HUES6 (cell line): ENCODE results near the gene CARMIL1.

Experiments used
- H3K27ac ChIP-seq: 2 replicates; pipeline ENCODE4 v1.7.0; 2013; ENCODE audit warnings: low read depth, mild to moderate bottlenecking, low read length, inconsistent platforms
- H3K27me3 ChIP-seq: 2 replicates; pipeline ENCODE4 v1.6.1; 2013; ENCODE audit warnings: low read length; ENCODE audit not compliant: control insufficient read depth, insufficient read depth
- H3K36me3 ChIP-seq: 2 replicates; pipeline ENCODE4 v1.6.1; 2013; ENCODE audit warnings: low read length; ENCODE audit not compliant: control insufficient read depth, insufficient read depth
- H3K4me1 ChIP-seq: 2 replicates; pipeline ENCODE4 v1.6.1; 2013; ENCODE audit warnings: low read length; ENCODE audit not compliant: control insufficient read depth, insufficient read depth
- H3K4me3 ChIP-seq: 2 replicates; pipeline ENCODE4 v1.5.1; 2013; ENCODE audit warnings: low read depth, low read length
- H3K9ac ChIP-seq: one replicate; pipeline ENCODE4 v1.6.1; 2013; ENCODE audit warnings: mild to moderate bottlenecking, low read length
- H3K9me3 ChIP-seq: 2 replicates; pipeline ENCODE4 v1.6.1; 2013; ENCODE audit warnings: low read depth, low read length; ENCODE audit not compliant: control insufficient read depth, insufficient read depth

The CARMIL1 gene

DNA sequence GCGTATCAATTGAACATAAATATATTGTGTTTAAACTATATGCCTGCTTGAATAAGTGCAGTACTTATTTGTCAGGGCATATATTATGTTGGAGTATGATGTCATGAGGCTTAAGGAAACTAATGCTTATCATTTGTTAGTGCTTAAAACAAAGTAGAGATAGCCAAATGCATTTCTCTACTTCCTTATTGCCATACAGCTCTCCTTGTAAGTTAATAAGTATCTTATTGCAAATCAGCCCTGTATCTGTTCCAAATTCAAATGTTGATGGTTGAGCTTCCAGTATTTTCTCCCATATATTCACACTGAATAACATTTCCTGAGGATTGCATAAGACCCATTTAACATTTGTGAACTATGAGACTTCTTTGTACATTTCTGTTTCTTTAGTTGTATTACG lies 57.8 kb downstream of the CARMIL1 start:
- Histone ChIP-seq H3K27ac (no peak overlapping the region), H3K36me3 (no peaks in the 10 kb centered on the region), H3K27me3 (no peaks in the 10 kb centered on the region), H3K4me1 (peaks cover 62% of the 10 kb centered on the region), H3K9ac (no peak overlapping the region), H3K9me3 (no peaks in the 10 kb centered on the region), H3K4me3 (no peak overlapping the region)

DNA sequence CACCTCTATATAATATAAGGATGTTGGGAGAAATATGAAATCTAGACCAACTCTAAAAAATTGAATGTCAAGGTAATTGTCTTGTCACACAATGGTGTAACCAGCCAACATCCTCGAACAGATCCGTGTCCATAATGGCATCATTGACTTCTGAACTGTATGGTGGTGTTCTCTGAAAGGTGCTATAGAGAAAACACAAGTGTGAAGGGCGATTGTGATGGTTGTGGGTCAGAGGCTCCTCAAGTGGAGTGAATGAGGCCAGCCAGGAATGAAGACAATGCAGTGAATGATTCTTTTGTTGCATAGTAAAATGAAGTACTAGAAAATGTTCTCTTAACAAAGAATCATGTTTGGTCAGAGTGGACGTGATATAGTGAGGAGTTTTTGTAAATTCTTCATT lies 58.3 kb downstream of the CARMIL1 start:
- no peak overlapping the region for H3K27ac ChIP-seq
- no peaks in the 10 kb centered on the region for H3K27me3 ChIP-seq
- no peaks in the 10 kb centered on the region for H3K36me3 ChIP-seq
- H3K9me3 ChIP-seq, result no peaks in the 10 kb centered on the region
- peaks cover 62% of the 10 kb centered on the region for H3K4me1 ChIP-seq
- H3K9ac ChIP-seq, result no peak overlapping the region
- H3K4me3 ChIP-seq, result no peak overlapping the region

GRCh38 chr6:25340431-25341202 lies 61.4 kb downstream of the CARMIL1 start:
- no peaks in the 10 kb centered on the region for H3K9me3 ChIP-seq
- no peaks in the 10 kb centered on the region for H3K27me3 ChIP-seq
- H3K9ac ChIP-seq, result no peak overlapping the region
- no peak overlapping the region for H3K27ac ChIP-seq
- H3K36me3 ChIP-seq, result no peaks in the 10 kb centered on the region
- H3K4me3 ChIP-seq, result no peak overlapping the region; the same call in 1 of the 2 replicates
- H3K4me1 ChIP-seq, result peaks cover 33% of the 10 kb centered on the region

- peaks cover 31% of the 10 kb centered on the region for H3K4me1 ChIP-seq
- no peaks in the 10 kb centered on the region for H3K36me3 ChIP-seq
- H3K9me3 ChIP-seq, result no peaks in the 10 kb centered on the region
- no peak overlapping the region; the same call in 1 of the 2 replicates for H3K4me3 ChIP-seq
- H3K27ac ChIP-seq, result no peak overlapping the region
- no peaks in the 10 kb centered on the region for H3K27me3 ChIP-seq
- no peak overlapping the region for H3K9ac ChIP-seq
Measured at GRCh38 chr6:25341203-25341552, 62.0 kb downstream of the CARMIL1 start.

DNA sequence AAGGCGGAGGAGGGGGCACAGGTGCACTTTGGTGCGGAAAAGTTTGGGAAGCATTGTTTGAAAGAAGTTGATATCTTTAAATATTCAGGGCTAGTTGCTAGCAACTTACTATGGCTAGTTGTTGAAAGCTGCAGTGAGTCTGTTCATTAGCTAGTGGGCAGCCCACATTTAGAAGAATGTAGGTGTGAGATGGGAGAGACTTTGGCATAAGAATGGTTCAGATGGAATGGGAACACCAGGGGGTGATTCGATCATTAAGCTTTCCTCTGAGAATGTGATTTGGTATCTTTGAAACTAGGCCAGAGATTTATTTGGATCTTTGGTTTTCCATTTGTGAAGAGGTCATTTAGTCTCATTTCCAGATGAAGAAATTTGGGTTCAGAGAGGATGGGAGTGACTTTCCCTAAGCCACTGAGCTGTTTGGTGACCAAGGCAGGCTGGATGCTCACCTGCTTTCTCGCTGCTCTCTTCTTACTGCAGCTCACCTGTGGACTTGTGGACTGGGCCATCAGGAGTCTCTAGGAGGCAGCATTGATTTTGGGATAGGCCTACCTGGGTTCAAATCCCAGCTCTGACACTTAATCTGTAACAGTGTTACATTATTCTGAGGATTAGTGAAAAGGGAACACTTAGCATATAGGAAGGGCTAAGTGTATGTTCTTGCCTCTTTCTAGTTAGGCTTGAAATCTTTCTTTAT lies 62.9 kb downstream of the CARMIL1 start:
- H3K27ac ChIP-seq, result peak overlapping the region; percentile 68; the same call in 1 of the 2 replicates
- no peak overlapping the region for H3K9ac ChIP-seq
- H3K4me1 ChIP-seq, result peaks cover 34% of the 10 kb centered on the region
- no peaks in the 10 kb centered on the region for H3K27me3 ChIP-seq
- H3K36me3 ChIP-seq, result no peaks in the 10 kb centered on the region
- H3K4me3 ChIP-seq, result peak overlapping the region; percentile 15; the same call in 1 of the 2 replicates
- H3K9me3 ChIP-seq, result no peaks in the 10 kb centered on the region

DNA sequence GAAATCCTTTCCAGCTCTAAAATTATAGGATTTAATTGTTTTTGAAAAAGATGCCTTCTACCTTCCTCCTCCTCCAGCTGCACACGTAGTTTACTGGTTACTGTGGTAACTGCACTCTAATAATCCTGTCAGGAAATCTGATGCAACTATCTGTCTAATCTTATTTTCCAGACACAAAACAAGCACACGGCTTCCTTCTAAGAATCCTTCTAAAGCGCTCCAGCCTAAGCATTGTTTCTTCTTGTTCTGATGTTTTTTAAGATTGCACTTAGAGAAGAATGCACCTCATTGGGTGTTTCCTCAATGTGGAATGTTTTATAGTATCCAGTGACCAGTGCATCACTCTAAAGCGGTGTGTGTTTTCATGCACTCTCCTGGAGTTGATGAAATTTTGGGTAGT lies 63.6 kb downstream of the CARMIL1 start:
- Histone ChIP-seq H3K4me1 (peaks cover 32% of the 10 kb centered on the region), H3K27me3 (no peaks in the 10 kb centered on the region), H3K36me3 (no peaks in the 10 kb centered on the region), H3K4me3 (no peak overlapping the region), H3K9ac (no peak overlapping the region), H3K27ac (0 out of 2 replicates have a peak overlapping the region, but pooled peaks have one; percentile 26), H3K9me3 (no peaks in the 10 kb centered on the region)

DNA sequence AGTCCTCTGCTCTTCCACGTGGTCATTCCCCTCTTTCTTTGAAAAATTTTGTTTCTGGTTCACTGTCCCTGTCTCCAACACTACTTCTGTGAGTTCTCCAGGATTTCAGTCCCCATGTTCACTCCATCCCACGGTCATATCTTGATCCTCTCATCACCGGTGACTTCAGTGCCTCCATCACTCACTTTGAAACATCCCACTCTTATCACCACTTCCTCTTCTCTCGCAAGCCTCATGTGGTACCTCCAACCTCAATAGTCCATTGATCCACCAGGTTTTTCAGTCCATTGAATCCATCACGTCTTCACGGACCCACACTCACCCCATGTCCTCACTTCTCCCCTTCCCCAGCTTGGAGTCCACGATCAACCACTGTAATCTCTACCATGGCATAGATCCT lies 64.8 kb downstream of the CARMIL1 start:
- no peak overlapping the region for H3K27ac ChIP-seq
- H3K27me3 ChIP-seq, result no peaks in the 10 kb centered on the region
- H3K4me1 ChIP-seq, result peaks cover 32% of the 10 kb centered on the region
- H3K4me3 ChIP-seq, result no peak overlapping the region
- no peaks in the 10 kb centered on the region for H3K9me3 ChIP-seq
- H3K36me3 ChIP-seq, result no peaks in the 10 kb centered on the region
- H3K9ac ChIP-seq, result no peak overlapping the region

DNA sequence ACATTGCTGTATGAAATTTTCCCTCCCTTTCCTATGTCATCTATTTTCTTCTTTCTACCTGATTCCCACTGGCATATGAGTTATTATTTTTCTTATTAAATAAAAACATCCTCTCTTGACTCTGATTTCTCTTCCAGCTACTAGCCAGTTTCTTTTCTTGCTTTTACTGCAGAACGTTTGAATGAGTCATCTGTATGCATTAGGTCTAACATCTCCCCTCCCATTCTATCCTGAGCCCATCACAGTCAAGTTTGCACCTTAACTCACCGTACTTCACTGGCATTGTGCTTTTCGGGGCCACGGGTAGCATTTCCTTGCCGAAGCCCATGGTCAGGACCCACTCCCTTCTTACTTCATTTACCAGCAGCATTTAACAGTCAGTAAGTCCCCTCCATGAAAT lies 65.7 kb downstream of the CARMIL1 start:
- Histone ChIP-seq H3K27ac (no peak overlapping the region), H3K36me3 (no peaks in the 10 kb centered on the region), H3K9ac (no peak overlapping the region), H3K4me1 (peaks cover 32% of the 10 kb centered on the region), H3K27me3 (no peaks in the 10 kb centered on the region), H3K9me3 (no peaks in the 10 kb centered on the region), H3K4me3 (no peak overlapping the region)

DNA sequence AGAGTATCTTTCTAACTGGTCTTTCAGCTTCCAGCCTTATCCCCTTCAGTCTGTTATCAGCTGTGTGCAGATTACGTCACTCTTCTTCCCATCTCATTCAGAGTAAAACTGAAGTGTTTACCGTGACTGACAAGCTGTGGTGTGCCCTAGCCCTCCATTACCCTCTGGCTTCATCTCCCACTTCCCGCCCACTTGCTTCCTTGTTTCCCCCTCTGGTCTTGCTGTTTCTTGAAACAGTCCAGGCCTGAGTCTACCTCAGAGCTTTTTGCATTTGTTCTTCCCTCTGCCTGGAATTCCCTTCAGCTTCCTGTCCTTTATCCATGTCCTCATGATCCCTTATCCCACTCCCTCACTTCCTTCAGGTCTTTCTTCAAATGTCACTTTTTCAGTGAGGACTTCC lies 66.9 kb downstream of the CARMIL1 start:
- Histone ChIP-seq H3K36me3 (no peaks in the 10 kb centered on the region), H3K27ac (no peak overlapping the region), H3K9me3 (no peaks in the 10 kb centered on the region), H3K4me1 (peaks cover 22% of the 10 kb centered on the region), H3K27me3 (no peaks in the 10 kb centered on the region), H3K9ac (no peak overlapping the region), H3K4me3 (no peak overlapping the region)

- Histone ChIP-seq H3K4me3 (no peak overlapping the region), H3K9ac (no peak overlapping the region), H3K36me3 (no peaks in the 10 kb centered on the region), H3K4me1 (peaks cover 7% of the 10 kb centered on the region; the same call in 1 of the 2 replicates), H3K27ac (no peak overlapping the region), H3K9me3 (no peaks in the 10 kb centered on the region), H3K27me3 (no peaks in the 10 kb centered on the region)
Measured at GRCh38 chr6:25350573-25350972, 71.4 kb downstream of the CARMIL1 start.

DNA sequence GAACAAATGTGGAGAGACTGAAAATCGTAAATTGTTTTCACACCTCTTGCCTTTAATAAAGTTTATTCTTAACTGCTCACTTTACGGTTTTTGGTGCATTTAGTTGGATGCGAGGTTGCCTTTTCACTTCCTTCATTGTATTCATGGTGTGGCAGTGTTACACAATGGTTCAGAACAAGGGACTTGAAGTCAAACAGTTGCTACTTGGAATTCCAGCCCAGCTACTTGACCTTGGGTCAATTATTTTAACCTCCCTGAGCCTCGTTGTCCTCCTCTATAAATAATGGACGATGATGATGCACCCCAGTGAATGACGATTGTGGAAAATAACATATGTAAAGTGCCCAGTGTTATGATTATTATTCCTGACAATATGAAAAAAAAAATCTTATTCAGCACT lies 72.3 kb downstream of the CARMIL1 start:
- H3K4me3 ChIP-seq, result no peak overlapping the region
- H3K9ac ChIP-seq, result no peak overlapping the region
- H3K36me3 ChIP-seq, result no peaks in the 10 kb centered on the region
- no peak overlapping the region for H3K27ac ChIP-seq
- peaks cover under 1% of the 10 kb centered on the region; the same call in 1 of the 2 replicates for H3K4me1 ChIP-seq
- H3K9me3 ChIP-seq, result no peaks in the 10 kb centered on the region
- no peaks in the 10 kb centered on the region for H3K27me3 ChIP-seq
